Hepatocyte (in vitro differentiated cells): ENCODE results near the gene ITGA1.

Source experiments
- EZH2 ChIP-seq: fragments of 200-600 bp; sonication (generic); IDR thresholded peaks from 2 replicates; pipeline ENCODE4 v1.6.1; 2016; ENCODE audit warnings: antibody characterized with exemption, mild to moderate bottlenecking, borderline replicate concordance
- EZH2phosphoT487 ChIP-seq: fragments of 200-600 bp; sonication (generic); IDR thresholded peaks from one replicate; pipeline ENCODE4 v1.6.1; 2018; ENCODE audit warnings: antibody characterized with exemption, mild to moderate bottlenecking, low read depth, moderate library complexity; ENCODE audit not compliant: unreplicated experiment, severe bottlenecking
- TF ChIP-seq, protein P1 (sequence below): fragments of 200-600 bp; sonication (generic); IDR thresholded peaks from 2 replicates; pipeline ENCODE4 v1.5.1; 2016; ENCODE audit warnings: antibody characterized with exemption, mild to moderate bottlenecking; ENCODE audit not compliant: poor library complexity

DNA sequence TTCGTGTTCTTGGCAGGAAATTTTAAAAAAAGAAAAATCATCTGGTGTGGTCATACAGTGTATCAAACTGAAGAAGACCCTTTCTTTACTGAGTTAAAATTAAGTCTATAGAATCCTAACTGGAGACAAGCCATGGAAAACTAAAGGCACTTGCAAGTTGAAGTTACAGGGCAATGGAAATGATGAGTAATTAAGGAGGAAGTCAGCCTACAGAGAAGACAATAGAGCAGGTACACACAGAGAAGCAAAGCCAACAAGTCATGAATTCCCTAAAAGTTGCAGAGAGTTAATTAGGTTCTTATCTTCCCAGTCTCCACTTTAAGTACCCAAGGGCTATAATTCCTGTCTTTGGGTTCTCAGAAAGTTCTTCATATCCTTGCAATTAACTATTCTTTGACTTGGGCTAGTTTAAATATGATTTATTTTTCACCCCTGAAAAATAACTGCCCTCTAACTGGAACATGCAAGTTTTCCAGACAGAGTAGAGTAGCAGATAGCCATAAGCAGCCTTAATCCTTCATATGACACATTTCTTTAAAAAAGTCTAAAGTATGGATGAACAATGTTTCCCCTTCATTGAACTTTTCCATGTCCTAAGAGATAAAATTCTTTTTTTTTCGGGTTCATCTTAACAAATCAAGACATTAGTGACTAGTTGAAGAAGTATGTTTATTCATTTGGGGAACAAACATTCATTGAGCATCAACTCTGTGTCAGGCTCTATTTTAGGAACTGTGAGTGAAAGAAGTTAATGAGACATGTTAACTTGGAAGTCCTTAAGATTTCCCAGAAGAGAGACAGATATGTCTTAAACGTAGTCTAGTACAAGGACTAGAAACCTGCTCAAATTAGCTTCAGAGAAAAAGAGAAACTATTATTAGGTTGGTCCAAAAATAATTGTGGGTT lies 196.3 kb downstream of the ITGA1 start:
- TF ChIP-seq, protein P1, sequence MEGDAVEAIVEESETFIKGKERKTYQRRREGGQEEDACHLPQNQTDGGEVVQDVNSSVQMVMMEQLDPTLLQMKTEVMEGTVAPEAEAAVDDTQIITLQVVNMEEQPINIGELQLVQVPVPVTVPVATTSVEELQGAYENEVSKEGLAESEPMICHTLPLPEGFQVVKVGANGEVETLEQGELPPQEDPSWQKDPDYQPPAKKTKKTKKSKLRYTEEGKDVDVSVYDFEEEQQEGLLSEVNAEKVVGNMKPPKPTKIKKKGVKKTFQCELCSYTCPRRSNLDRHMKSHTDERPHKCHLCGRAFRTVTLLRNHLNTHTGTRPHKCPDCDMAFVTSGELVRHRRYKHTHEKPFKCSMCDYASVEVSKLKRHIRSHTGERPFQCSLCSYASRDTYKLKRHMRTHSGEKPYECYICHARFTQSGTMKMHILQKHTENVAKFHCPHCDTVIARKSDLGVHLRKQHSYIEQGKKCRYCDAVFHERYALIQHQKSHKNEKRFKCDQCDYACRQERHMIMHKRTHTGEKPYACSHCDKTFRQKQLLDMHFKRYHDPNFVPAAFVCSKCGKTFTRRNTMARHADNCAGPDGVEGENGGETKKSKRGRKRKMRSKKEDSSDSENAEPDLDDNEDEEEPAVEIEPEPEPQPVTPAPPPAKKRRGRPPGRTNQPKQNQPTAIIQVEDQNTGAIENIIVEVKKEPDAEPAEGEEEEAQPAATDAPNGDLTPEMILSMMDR: no peak
- TF ChIP-seq EZH2 (no peak), EZH2phosphoT487 (no peak)
